ENCODE data around the gene NDUFAF7. TPM values are rescaled to one million over a fixed set of nuclear protein-coding genes. Genes with fewer than 3 reads are reported as not detected.

The NDUFAF7 gene
- polyA plus RNA-seq, 2 of the 4 experiments (the other 2 are of a cell fraction) = 28.8 to 48.0 TPM

- no peak overlapping the region for H3K4me2 ChIP-seq
- ATAC-seq = no peak
- FAIRE-seq = no peak
- no peak overlapping the region for H3K4me3 ChIP-seq
- ChIA-PET CTCF (interaction anchor here (1.3 kb wide), 1 partner anchor 40 kb away, joined by 3 read pairs; no protein-coding TSS in a partner anchor), POLR2A (interaction anchor here (0.6 kb wide), 1 partner anchor 48 kb away, joined by 4 read pairs; no protein-coding TSS in a partner anchor)
- H3K9me3 ChIP-seq = no peaks in the 10 kb centered on the region
- DNase-seq (ENCODE audit: low read depth in 1 of 2, low spot score in 1 of 2) = no peak
- H3K4me1 ChIP-seq = peaks cover 16% of the 10 kb centered on the region; the same call in 2 of the 3 replicates
- TF ChIP-seq ZFP36 (IDR thresholded peaks at IDR 0.05; ENCODE audit: borderline replicate concordance, partially characterized antibody) (no peak), CBX8 (IDR thresholded peaks at IDR 0.05) (no peak), KDM1A (IDR thresholded peaks at IDR 0.05; ENCODE audit: low read depth) (no peak), TFCP2L1 (CRISPR knock-in tag; IDR thresholded peaks at IDR 0.05) (no peak)
- H3K27ac ChIP-seq = no peak overlapping the region
Observed at GRCh38 chr2:37297632-37298031, 66.2 kb downstream of the NDUFAF7 start.

Other genes starting within 250 kb of the NDUFAF7 start
- 25.0 and 26.1 TPM in 2 replicates for gene HEATR5B, start 147.3 kb upstream of the NDUFAF7 start, polyA plus RNA-seq (2011; rRNA removed)
- 6.6 to 8.4 TPM (median 7.7 TPM) in 3 replicates for gene HEATR5B, start 147.3 kb upstream of the NDUFAF7 start, polyA plus RNA-seq (2017; fragmentation: RNase III; extraction: RNeasy Plus Mini Kit Qiagen cat#74134 plus additional on column Dnase treatment)
- 8.1 and 10.4 TPM in 2 replicates for gene GPATCH11, start 147.1 kb upstream of the NDUFAF7 start, polyA plus RNA-seq (2011; rRNA removed)
- gene GPATCH11, start 147.1 kb upstream of the NDUFAF7 start, polyA plus RNA-seq (2017; fragmentation: RNase III; extraction: RNeasy Plus Mini Kit Qiagen cat#74134 plus additional on column Dnase treatment) = 8.2 to 9.0 TPM (median 8.9 TPM) in 3 replicates
- gene EIF2AK2, start 74.7 kb upstream of the NDUFAF7 start, polyA plus RNA-seq (2011; rRNA removed) = 34.6 and 47.2 TPM in 2 replicates
- gene EIF2AK2, start 74.7 kb upstream of the NDUFAF7 start, polyA plus RNA-seq (2017; fragmentation: RNase III; extraction: RNeasy Plus Mini Kit Qiagen cat#74134 plus additional on column Dnase treatment) = 27.1 to 30.1 TPM (median 29.8 TPM) in 3 replicates
- gene SULT6B1, start 43.0 kb upstream of the NDUFAF7 start, polyA plus RNA-seq (2011; rRNA removed) = not detected in 2 replicates
- gene SULT6B1, start 43.0 kb upstream of the NDUFAF7 start, polyA plus RNA-seq (2017; fragmentation: RNase III; extraction: RNeasy Plus Mini Kit Qiagen cat#74134 plus additional on column Dnase treatment) = not detected in 3 replicates
- 78.1 and 87.4 TPM in 2 replicates for gene CEBPZOS, start 35.2 kb upstream of the NDUFAF7 start, polyA plus RNA-seq (2011; rRNA removed)
- gene CEBPZOS, start 35.2 kb upstream of the NDUFAF7 start, polyA plus RNA-seq (2017; fragmentation: RNase III; extraction: RNeasy Plus Mini Kit Qiagen cat#74134 plus additional on column Dnase treatment) = 55.9 to 69.2 TPM (median 61.3 TPM) in 3 replicates
- 44.1 and 70.9 TPM in 2 replicates for gene CEBPZ, start 62 bp upstream of the NDUFAF7 start, polyA plus RNA-seq (2011; rRNA removed)
- 71.5 to 74.0 TPM (median 72.7 TPM) in 3 replicates for gene CEBPZ, start 62 bp upstream of the NDUFAF7 start, polyA plus RNA-seq (2017; fragmentation: RNase III; extraction: RNeasy Plus Mini Kit Qiagen cat#74134 plus additional on column Dnase treatment)
- 26.9 and 28.9 TPM in 2 replicates for gene PRKD3, start 93.2 kb downstream of the NDUFAF7 start, polyA plus RNA-seq (2011; rRNA removed)
- 16.1 to 18.2 TPM (median 16.6 TPM) in 3 replicates for gene PRKD3, start 93.2 kb downstream of the NDUFAF7 start, polyA plus RNA-seq (2017; fragmentation: RNase III; extraction: RNeasy Plus Mini Kit Qiagen cat#74134 plus additional on column Dnase treatment)
- gene QPCT, start 113.0 kb downstream of the NDUFAF7 start, polyA plus RNA-seq (2011; rRNA removed) = 42.7 and 68.7 TPM in 2 replicates
- 16.6 to 20.0 TPM (median 18.7 TPM) in 3 replicates for gene QPCT, start 113.0 kb downstream of the NDUFAF7 start, polyA plus RNA-seq (2017; fragmentation: RNase III; extraction: RNeasy Plus Mini Kit Qiagen cat#74134 plus additional on column Dnase treatment)